ENCODE measurements around the gene NES. TPM values are rescaled to one million over a fixed set of nuclear protein-coding genes. Genes with fewer than 3 reads are reported as not detected.
A peak's percentile ranks its signal among the peaks of the same experiment; 100 is the strongest.

Gene NES
- total RNA-seq, 1 experiment from 2014 or later, result 0.37 TPM

- peak; percentile 57 for DNase-seq (ENCODE audit: low read depth)
Measured at GRCh38 chr1:156662005-156662799, 15.0 kb downstream of the NES start.

DNA sequence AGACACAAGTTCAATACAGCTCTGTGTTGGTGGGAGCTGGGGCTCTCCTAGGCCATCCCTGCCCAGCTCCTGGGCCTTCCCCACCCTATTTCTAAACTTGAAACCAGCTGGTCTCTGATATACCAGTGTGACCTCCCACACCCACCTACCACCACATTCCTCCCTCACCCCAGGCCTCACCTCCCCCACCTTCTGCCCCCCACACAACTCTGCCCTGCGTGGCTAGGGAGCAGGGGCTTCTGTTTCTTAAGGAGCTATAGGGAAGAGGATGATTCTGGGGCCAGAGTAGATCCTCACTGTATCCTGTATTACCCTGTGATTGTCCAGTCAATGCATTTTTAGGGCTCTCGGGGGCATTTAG lies 16.5 kb downstream of the NES start:
- no peak for DNase-seq (ENCODE audit: low read depth)

DNA sequence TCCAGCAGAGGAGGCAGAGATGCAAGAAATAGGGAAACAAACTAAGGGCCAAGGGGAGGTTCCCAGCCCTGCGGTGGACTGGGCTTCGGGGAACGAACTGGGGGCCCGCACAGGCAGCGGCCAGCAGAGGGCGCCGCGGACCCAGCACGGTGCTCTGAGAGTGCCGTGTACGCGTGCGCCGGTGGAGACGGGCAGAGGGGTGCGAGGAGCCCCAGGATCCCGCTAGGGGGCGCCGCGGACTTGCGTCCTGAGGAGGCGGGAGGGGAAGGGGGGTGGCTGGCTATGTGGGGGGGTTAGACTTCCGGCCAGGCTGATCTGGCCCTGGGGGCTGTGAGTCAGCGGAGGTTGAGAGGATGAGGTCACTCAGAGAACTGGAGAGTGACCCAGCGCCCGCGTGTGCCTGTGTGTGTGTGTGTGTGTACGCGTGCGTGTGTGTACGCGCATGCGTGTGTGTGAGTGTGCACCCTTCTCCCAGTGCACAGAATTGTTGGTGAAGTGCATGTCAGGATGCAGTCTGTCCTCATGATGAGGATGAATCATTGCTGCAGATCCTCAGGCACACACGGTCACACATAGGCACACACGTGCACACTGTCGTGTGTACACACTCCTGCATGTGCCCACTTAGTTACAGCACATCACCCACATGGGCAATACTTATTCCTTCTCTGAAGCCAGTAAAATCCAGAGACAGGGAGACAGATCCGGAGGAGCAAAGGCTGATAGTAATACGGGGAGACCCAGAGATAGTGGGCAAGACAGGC lies 17.0 kb downstream of the NES start:
- peak; percentile 97 for DNase-seq (ENCODE audit: low read depth)

DNA sequence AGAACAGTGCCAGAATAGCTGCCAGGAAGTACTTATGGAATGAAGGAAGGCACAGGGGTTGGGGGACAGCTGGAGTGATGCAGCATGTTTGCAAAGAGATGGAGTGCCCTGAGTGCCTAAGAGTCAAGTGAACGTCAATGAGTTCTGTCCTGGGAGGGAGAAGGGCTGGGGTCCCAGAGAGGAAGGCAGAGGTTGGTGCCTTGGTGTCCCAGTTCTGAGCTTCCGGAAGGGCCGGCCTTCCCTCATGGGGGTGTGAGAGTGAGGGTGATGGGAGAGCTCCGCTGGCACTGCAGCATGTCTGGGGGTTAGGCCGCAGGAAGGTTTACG lies 17.6 kb downstream of the NES start:
- no peak for DNase-seq (ENCODE audit: low read depth)

- DNase-seq (ENCODE audit: low read depth), result no peak
Measured at GRCh38 chr1:156658945-156659574, 18.1 kb downstream of the NES start.

- no peak for DNase-seq (ENCODE audit: low read depth)
Measured at GRCh38 chr1:156658496-156658895, 18.7 kb downstream of the NES start.

DNA sequence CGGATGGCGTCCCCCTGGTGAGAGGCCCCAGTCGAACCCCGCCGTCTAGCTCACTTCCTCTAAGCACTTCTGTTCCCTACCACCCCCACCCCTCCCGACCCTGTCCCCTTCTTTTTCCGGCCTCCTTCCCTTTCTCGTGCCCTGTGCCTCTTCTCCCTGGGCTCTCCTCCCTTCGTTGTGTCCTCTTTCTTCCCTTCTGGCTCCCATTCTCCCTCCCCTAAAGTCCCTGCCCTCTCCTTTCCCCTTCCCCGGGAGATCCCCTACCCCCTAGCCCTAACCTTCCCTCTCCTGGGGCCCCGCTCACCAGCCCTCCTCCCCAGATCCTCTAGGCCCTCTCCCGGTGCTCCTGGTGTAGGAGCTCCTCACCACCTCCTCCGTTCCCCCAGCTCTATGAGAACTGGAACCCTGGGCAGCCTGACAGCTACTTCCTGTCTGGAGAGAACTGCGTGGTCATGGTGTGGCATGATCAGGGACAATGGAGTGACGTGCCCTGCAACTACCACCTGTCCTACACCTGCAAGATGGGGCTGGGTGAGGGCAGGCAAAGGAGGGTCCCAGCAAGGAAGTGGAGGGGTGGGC lies 19.4 kb downstream of the NES start:
- DNase-seq (ENCODE audit: low read depth), result no peak

DNA sequence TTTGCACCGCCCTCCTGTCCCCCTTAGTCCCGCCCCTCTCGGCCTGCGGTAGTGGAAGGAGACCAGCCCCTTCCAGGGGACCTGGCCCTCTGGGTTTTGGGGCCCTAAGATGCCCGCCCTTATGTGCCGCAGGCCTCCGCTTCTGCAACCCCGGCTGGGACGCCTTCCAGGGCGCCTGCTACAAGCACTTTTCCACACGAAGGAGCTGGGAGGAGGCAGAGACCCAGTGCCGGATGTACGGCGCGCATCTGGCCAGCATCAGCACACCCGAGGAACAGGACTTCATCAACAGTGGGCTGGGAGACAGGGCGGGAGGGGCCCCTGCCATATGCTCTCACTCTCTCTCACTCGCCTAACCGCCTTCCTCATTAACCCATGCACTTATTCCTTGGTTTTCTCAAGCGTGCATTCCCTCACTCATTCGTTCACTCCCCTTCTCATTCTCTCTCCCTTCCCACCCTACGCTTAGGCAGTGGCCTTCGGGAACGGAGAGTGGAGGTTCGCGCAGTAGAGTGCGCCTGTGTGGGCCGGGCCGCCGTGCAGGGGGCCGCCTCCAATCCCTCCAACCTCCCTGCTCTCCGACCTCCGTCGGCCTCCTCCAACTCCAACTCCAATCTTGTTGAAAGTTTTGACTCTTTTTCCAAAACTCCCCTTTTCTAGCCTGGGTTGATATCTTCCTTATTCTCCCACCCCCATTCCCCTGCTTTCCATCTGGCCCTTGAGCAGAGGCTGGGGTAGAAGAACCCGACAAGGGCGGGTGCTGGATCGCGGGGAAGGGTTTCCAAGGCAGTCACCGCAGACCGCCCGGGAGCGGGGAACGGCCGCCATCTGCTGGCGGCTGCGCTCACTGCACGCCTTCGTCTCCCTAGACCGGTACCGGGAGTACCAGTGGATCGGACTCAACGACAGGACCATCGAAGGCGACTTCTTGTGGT lies 20.1 kb downstream of the NES start:
- DNase-seq (ENCODE audit: low read depth), result peak; percentile 54

GRCh38 chr1:156655904-156656516 lies 21.2 kb downstream of the NES start:
- DNase-seq (ENCODE audit: low read depth), result no peak

GRCh38 chr1:156655151-156655903 lies 21.9 kb downstream of the NES start:
- no peak for DNase-seq (ENCODE audit: low read depth)

DNA sequence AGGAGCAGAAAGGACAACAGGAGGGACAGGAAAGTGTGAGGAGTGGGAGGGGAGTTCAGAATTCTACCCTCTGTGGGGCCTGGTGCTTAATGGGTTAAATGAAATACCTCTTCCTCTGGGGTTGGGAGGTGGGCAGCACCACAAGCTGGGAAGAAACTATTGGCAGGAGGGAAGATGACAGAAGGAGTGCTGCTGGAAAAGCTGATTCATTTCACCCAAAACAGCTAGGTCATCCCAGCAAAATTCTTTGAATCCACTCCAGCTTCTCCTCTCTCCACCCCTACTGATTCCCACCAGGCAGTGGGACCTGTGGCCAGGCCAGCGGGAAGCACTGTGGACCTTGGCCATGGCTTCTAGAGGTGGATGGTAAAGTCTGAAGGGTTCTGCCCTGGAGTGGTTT lies 22.5 kb downstream of the NES start:
- peak; percentile 32 for DNase-seq (ENCODE audit: low read depth)

DNA sequence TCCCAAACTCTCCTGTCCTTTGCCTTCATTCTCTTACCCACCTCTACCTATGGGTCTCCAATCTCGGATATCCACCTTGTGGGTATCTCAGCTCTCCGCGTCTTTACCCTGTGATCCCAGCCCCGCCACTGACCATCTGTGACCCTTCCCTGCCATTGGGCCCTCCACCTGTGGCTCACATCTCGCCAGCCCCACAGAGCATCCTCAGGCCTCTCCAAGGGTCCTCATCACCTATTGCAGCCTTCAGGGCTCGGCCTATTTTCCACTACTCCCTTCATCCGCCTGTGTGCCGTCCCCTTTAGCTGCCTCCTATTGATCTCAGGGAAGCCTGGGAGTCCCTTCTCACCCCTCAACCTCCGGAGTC lies 24.2 kb downstream of the NES start:
- no peak for DNase-seq (ENCODE audit: low read depth)

DNA sequence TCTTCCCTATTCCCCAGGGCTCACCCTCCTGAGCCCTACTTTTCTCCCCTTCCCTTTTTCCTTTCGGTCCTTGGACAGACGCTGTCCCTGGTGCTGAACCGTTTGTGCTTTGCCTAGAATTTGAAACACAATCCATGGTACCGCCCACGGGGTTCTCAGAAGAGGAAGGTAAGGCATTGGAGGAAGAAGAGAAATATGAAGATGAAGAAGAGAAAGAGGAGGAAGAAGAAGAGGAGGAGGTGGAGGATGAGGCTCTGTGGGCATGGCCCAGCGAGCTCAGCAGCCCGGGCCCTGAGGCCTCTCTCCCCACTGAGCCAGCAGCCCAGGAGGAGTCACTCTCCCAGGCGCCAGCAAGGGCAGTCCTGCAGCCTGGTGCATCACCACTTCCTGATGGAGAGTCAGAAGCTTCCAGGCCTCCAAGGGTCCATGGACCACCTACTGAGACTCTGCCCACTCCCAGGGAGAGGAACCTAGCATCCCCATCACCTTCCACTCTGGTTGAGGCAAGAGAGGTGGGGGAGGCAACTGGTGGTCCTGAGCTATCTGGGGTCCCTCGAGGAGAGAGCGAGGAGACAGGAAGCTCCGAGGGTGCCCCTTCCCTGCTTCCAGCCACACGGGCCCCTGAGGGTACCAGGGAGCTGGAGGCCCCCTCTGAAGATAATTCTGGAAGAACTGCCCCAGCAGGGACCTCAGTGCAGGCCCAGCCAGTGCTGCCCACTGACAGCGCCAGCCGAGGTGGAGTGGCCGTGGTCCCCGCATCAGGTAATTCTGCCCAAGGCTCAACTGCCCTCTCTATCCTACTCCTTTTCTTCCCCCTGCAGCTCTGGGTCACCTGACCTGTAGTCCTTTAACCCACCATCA lies 24.8 kb downstream of the NES start:
- DNase-seq (ENCODE audit: low read depth), result peak; percentile 52

DNA sequence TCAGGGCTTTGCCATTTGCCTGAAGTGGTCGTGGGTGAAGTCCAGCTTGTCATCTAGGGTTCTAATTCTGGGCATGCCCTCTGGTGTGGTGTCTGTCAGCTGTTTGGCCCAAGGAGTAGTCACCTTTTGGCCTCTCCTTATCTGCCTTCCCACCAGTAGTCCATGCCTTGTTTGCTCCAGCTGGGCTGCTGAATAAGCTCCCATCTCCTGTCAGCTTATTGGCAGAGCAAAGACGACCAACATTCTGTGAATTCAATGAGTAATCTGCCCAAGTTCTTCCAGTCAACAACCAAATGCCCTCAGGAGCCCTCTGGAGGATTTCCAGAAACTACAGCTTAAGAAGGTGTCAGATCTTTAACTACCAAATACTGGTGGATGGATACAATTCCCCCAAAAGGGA lies 28.3 kb downstream of the NES start:
- DNase-seq (ENCODE audit: low read depth), result peak; percentile 51

DNA sequence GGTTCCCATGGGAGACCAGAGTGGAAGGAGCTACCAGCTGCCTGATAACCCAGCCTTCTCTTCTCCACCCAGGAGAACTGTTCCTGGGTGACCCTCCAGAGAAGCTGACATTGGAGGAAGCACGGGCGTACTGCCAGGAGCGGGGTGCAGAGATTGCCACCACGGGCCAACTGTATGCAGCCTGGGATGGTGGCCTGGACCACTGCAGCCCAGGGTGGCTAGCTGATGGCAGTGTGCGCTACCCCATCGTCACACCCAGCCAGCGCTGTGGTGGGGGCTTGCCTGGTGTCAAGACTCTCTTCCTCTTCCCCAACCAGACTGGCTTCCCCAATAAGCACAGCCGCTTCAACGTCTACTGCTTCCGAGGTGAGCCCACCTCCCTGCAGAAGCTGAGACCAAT lies 28.7 kb downstream of the NES start:
- no peak for DNase-seq (ENCODE audit: low read depth)

- no peak for DNase-seq (ENCODE audit: low read depth)
Measured at GRCh38 chr1:156647351-156647750, 29.9 kb downstream of the NES start.

- no peak for DNase-seq (ENCODE audit: low read depth)
Measured at GRCh38 chr1:156646738-156647211, 30.4 kb downstream of the NES start.

DNA sequence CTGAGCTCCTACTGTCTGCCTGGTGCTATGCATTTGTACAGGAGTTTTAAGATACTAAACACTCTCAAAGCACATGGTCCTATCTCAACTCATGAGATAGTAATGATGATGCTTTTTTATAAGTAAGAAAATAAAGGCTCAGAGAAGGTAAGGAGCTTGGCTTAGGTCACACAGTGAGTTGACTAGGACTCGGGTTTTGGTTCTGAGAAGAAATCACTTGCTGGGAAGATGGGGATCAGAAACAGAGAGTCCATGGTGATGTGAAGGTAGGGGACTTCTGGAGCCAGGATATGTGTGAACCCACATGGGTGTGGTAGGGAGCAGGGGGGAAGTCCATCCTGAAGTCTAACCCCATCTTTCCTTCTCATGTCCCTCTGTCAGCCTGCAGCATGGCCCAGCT lies 31.5 kb downstream of the NES start:
- DNase-seq (ENCODE audit: low read depth), result no peak

GRCh38 chr1:156645056-156645455 lies 32.2 kb downstream of the NES start:
- DNase-seq (ENCODE audit: low read depth), result no peak

All from M059J (cell line).